CD8-positive, alpha-beta memory T cell (primary cell): Measurements from ENCODE around the gene HERC2. TPM values are rescaled to one million over a fixed set of nuclear protein-coding genes. Genes with fewer than 3 reads are reported as not detected.
A peak's percentile ranks its signal among the peaks of the same experiment; 100 is the strongest.
"Not testable (repeated sequence)": the region's sequence is repeated elsewhere in the genome, so short reads cannot be mapped to it uniquely, and the experiment has no call there.

ENCODE experiments used
- CTCF ChIA-PET: fragments of 350-600 bp; sonication (Branson Sonifier 250); formaldehyde crosslinking; loops from one replicate; lab custom pipeline; 2021; ENCODE audit warnings: antibody characterized with exemption; lab: Charles Lee
- POLR2A ChIA-PET: fragments of 350-600 bp; sonication (Branson Sonifier 250); formaldehyde crosslinking; loops from one replicate; lab custom pipeline; 2021; ENCODE audit warnings: antibody characterized with exemption; lab: Charles Lee
- DNase-seq, 5 donors: peaks; one replicate each; pipeline versions ENCODE4 v3.0.0 to v3.0.0-alpha.2; 2020 to 2022; ENCODE audit warnings: mixed read lengths in 1 of 5
- H3K27ac ChIP-seq: one replicate; pipeline ENCODE4 v1.7.0; 2013; ENCODE audit warnings: low read depth, mild to moderate bottlenecking, low read length, moderate library complexity
- H3K27me3 ChIP-seq: 2 replicates; pipeline ENCODE4 v1.7.0; 2013; ENCODE audit warnings: low read length, mild to moderate bottlenecking; ENCODE audit not compliant: insufficient read depth, poor library complexity, severe bottlenecking
- H3K36me3 ChIP-seq: 2 replicates; pipeline ENCODE4 v1.7.0; 2013; ENCODE audit warnings: mild to moderate bottlenecking, low read length, moderate library complexity; ENCODE audit not compliant: insufficient read depth
- H3K4me1 ChIP-seq: 2 replicates; pipeline ENCODE4 v1.7.0; 2013; ENCODE audit warnings: mild to moderate bottlenecking, low read length, moderate library complexity; ENCODE audit not compliant: insufficient read depth
- H3K4me3 ChIP-seq: 2 replicates; pipeline ENCODE4 v1.7.0; 2013; ENCODE audit warnings: mild to moderate bottlenecking, low read length
- H3K9me3 ChIP-seq: 2 replicates; pipeline ENCODE4 v1.7.0; 2013; ENCODE audit warnings: mild to moderate bottlenecking, low read length
- H3K27ac Mint-ChIP-seq, 8 donors: one replicate each; pipeline ENCODE4 v1.8.0; 2020 to 2021; ENCODE audit warnings: mixed read lengths in 8 of 8, mild to moderate bottlenecking in 6 of 8, inconsistent platforms in 3 of 8, moderate library complexity in 3 of 8
- H3K27me3 Mint-ChIP-seq, 2 donors: one replicate each; pipeline ENCODE4 v1.8.0; 2020 to 2021; ENCODE audit warnings: mixed read lengths in 2 of 2, mild to moderate bottlenecking in 1 of 2, moderate library complexity in 1 of 2
- H3K36me3 Mint-ChIP-seq, 3 donors: one replicate each; pipeline ENCODE4 v1.8.0; 2020 to 2021; ENCODE audit warnings: mixed read lengths in 3 of 3, inconsistent platforms in 1 of 3, mild to moderate bottlenecking in 1 of 3
- H3K4me1 Mint-ChIP-seq, 3 donors: one replicate each; pipeline ENCODE4 v1.8.0; 2020 to 2021; ENCODE audit warnings: mixed read lengths in 3 of 3, inconsistent platforms in 1 of 3, mild to moderate bottlenecking in 1 of 3
- H3K4me3 Mint-ChIP-seq, 7 donors: one replicate each; pipeline ENCODE4 v1.8.0; 2020 to 2021; ENCODE audit warnings: mixed read lengths in 7 of 7, mild to moderate bottlenecking in 6 of 7, moderate library complexity in 4 of 7, inconsistent platforms in 2 of 7
- H3K9me3 Mint-ChIP-seq, 5 donors: one replicate each; pipeline ENCODE4 v1.8.0; 2020 to 2022; ENCODE audit warnings: mixed read lengths in 5 of 5, mild to moderate bottlenecking in 3 of 5, moderate library complexity in 2 of 5, inconsistent platforms in 1 of 5
- polyA plus RNA-seq: library from polyadenylated mRNA; unstranded; fragments of 300-500 nt; fragmentation: Illumina TruSeq; gene quantifications from one replicate; pipeline ENCODE4 v1.2.3, GENCODE V29; 2021
- total RNA-seq, 2 experiments: library from RNA; stranded (reverse); gene quantifications; one replicate each; pipeline ENCODE4 v1.2.3, GENCODE V29; 2021

Gene HERC2
- total and polyA plus RNA-seq, 3 experiments from 2014 or later, result 10.1 to 37.3 (median 31.0) TPM

DNA sequence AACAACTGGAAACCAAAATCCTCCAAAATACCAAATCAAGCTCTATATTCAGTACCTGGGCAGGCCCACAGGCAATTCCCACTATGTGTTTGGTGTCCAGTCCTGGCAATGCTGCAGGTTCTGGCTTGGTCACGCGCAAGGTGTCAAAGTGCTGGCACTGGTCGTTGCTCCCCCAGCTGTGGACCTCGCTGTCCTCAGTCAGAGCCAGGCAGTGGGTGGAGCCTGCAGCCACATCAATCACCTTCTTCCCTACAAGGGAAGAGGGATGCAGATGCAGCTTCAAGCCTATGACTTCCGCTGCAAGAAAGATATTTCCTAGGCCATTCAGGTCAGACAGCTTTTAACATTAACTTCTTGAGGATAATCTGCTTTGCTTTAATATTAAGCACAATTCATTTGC, 61.3 kb downstream of the HERC2 start:
- Mint-ChIP-seq H3K27ac (peak overlapping the region in 2 of 8 donors; percentile 26 to 43), H3K4me3 (no peak overlapping the region), H3K9me3 (no peaks in the 10 kb centered on the region), H3K4me1 (peaks cover 7 to 20% (median 14%) of the 10 kb centered on the region in 3 donors), H3K36me3 (peaks cover 8 to 69% (median 43%) of the 10 kb centered on the region in 3 donors), H3K27me3 (no peaks in the 10 kb centered on the region)
- POLR2A ChIA-PET, result no interaction called here
- Histone ChIP-seq H3K27ac (no peak overlapping the region), H3K27me3 (no peaks in the 10 kb centered on the region), H3K4me3 (no peak overlapping the region), H3K4me1 (no peaks in the 10 kb centered on the region), H3K36me3 (peaks cover 21% of the 10 kb centered on the region), H3K9me3 (no peaks in the 10 kb centered on the region)
- no peak for DNase-seq
- CTCF ChIA-PET, result interaction anchor here (1.9 kb wide), 1 partner anchor 10 kb away, joined by 5 read pairs; no protein-coding TSS in a partner anchor

DNA sequence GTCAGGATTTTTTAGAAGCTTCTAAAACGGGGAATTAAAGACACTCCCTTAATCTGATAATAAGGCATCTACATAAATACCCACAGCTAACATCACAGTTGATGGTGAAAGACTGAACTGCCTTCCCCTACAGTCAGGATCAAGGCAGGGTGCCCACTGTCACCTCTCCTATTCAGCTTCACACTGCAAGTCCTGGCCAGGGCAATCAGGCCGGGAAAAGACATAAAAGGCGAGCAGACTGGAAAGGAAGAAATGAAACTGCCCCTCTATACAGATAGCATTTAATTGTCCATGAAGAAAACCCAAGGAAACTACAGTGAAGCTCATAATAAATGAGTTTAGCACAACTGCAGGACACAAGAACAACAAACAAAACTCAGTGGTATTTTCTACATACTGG, 61.7 kb downstream of the HERC2 start:
- H3K27me3 ChIP-seq, result no peaks in the 10 kb centered on the region
- Mint-ChIP-seq H3K4me3 (no peak overlapping the region), H3K9me3 (no peaks in the 10 kb centered on the region), H3K27me3 (no peaks in the 10 kb centered on the region), H3K27ac (peak overlapping the region in 3 of 8 donors; percentile 26 to 45 (median 43)), H3K36me3 (peaks cover 12 to 69% (median 46%) of the 10 kb centered on the region in 3 donors), H3K4me1 (peaks cover 7 to 20% (median 14%) of the 10 kb centered on the region in 3 donors)
- H3K36me3 ChIP-seq, result peaks cover 18% of the 10 kb centered on the region
- DNase-seq, result no peak
- H3K4me3 ChIP-seq, result no peak overlapping the region
- H3K4me1 ChIP-seq, result no peaks in the 10 kb centered on the region
- POLR2A ChIA-PET, result no interaction called here
- no peak overlapping the region for H3K27ac ChIP-seq
- CTCF ChIA-PET, result interaction anchor here (1.9 kb wide), 1 partner anchor 10 kb away, joined by 5 read pairs; no protein-coding TSS in a partner anchor
- H3K9me3 ChIP-seq, result no peaks in the 10 kb centered on the region

DNA sequence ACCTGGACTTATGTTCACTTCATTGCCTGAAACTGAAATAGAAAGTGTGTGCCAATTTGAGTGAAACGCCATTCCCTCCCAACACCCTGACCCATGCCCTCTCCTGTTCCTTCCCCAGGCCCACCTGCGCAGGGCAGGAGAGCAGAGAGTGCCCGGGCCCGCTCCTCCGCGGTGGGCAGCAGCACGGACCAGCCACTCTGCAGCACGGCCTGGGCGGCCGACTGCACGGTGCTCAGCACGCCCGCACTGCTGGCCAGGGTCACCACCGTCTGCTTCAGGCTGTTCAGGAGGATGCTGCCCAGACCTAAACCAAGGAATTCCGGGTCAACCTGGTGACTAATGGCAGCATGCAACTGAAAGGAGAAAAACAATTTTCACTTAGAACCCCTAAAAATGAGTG, 66.0 kb downstream of the HERC2 start:
- no peaks in the 10 kb centered on the region for H3K27me3 ChIP-seq
- no peaks in the 10 kb centered on the region for H3K9me3 ChIP-seq
- ChIA-PET POLR2A (no interaction called here), CTCF (no interaction called here)
- no peaks in the 10 kb centered on the region for H3K36me3 ChIP-seq
- DNase-seq, result no peak
- Mint-ChIP-seq H3K4me1 (peaks cover 3 to 9% (median 7%) of the 10 kb centered on the region in 3 donors), H3K27ac (no peak overlapping the region), H3K36me3 (peaks cover 26 to 72% (median 38%) of the 10 kb centered on the region in 3 donors), H3K4me3 (no peak overlapping the region), H3K27me3 (no peaks in the 10 kb centered on the region), H3K9me3 (no peaks in the 10 kb centered on the region)
- no peaks in the 10 kb centered on the region for H3K4me1 ChIP-seq
- no peak overlapping the region for H3K27ac ChIP-seq
- no peak overlapping the region for H3K4me3 ChIP-seq

DNA sequence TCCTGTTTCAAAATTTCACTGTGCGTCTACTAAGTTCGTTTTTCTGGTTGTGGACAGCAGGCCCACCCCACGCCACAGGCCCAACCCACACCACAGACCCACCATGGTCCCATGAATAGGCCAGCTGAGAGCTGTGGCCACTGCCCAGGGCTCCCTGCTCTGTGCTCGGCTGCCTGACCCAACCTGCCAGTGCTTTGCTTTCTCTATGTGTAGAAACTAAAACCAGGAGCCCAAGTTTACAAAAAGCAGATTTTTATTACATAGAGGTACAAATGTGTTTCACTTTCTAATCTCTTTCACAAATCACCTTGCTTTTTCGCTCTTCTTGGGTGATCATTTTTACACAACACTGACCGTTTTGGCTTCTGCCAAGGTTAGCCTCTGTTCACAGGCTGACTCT, 69.1 kb downstream of the HERC2 start:
- Histone ChIP-seq H3K9me3 (no peaks in the 10 kb centered on the region), H3K27ac (no peak overlapping the region), H3K36me3 (peaks cover 3% of the 10 kb centered on the region), H3K4me3 (no peak overlapping the region), H3K27me3 (no peaks in the 10 kb centered on the region), H3K4me1 (no peaks in the 10 kb centered on the region)
- peaks cover 39 to 78% (median 41%) of the 10 kb centered on the region in 3 donors for H3K36me3 Mint-ChIP-seq
- no peak for DNase-seq
- ChIA-PET CTCF (no interaction called here), POLR2A (no interaction called here)
- H3K4me1 Mint-ChIP-seq, result no peaks in the 10 kb centered on the region
- H3K9me3 Mint-ChIP-seq, result peaks cover 0 to 2% (median 0%) of the 10 kb centered on the region in 5 donors
- H3K27ac Mint-ChIP-seq, result peak overlapping the region in 1 of 8 donors; percentile 52
- H3K27me3 Mint-ChIP-seq, result no peaks in the 10 kb centered on the region
- H3K4me3 Mint-ChIP-seq, result no peak overlapping the region

DNA sequence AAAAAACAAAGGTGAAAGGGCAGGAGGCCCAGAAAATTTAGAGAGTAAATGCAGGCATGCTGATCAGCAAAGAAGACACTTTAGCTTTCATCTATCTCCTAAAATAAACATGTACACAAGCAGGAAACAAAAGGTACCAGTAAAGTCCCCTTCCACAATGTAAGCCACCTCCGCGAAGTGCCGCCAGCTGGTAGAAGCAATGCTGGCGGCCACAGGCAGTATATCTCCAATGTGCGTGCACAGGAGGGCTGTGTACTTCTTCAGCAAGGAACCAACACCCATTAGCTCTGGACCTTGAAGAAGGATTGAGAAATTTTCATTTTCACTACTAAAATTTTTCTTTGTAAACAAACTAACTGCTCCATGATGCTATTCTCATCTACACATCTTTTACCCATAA, 75.4 kb downstream of the HERC2 start:
- Mint-ChIP-seq H3K27me3 (no peaks in the 10 kb centered on the region), H3K9me3 (peaks cover 0 to 7% (median 2%) of the 10 kb centered on the region in 5 donors), H3K4me1 (peaks cover 0 to 2% (median 0%) of the 10 kb centered on the region in 3 donors), H3K27ac (peak overlapping the region in 1 of 8 donors; percentile 38), H3K4me3 (no peak overlapping the region), H3K36me3 (peaks cover 40 to 73% (median 54%) of the 10 kb centered on the region in 3 donors)
- H3K27me3 ChIP-seq, result no peaks in the 10 kb centered on the region
- peaks cover 7% of the 10 kb centered on the region for H3K36me3 ChIP-seq
- no peaks in the 10 kb centered on the region for H3K4me1 ChIP-seq
- DNase-seq, result no peak
- H3K9me3 ChIP-seq, result no peaks in the 10 kb centered on the region
- ChIA-PET POLR2A (no interaction called here), CTCF (no interaction called here)
- H3K4me3 ChIP-seq, result no peak overlapping the region
- H3K27ac ChIP-seq, result no peak overlapping the region

DNA sequence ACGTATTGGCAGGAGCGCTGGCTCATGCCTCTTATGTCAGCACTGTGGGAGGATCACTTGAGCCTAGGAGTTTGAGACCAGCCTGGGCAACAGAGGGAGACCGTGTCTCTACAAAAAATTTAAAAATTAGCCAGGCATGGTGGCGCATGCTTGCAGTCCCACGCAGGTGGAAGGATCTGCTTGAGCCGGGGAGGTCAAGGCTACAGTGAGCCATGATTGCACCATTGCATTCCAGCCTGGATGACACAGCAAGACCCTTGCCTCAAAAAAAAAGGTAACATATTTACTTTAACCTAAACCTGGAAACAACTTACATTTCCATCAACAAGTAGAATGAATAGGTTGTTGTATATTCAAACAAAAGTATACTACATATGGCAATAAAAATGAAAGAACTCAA, 78.1 kb downstream of the HERC2 start:
- no peaks in the 10 kb centered on the region for H3K4me1 ChIP-seq
- no peaks in the 10 kb centered on the region for H3K9me3 ChIP-seq
- no peak overlapping the region for H3K27ac ChIP-seq
- no peak for DNase-seq
- no peak overlapping the region for H3K27ac Mint-ChIP-seq
- peaks cover 0 to 2% (median 0%) of the 10 kb centered on the region in 3 donors for H3K4me1 Mint-ChIP-seq
- H3K4me3 Mint-ChIP-seq, result no peak overlapping the region
- H3K4me3 ChIP-seq, result no peak overlapping the region
- ChIA-PET POLR2A (no interaction called here), CTCF (interaction anchor here (1.1 kb wide), 1 partner anchor 116 kb away, joined by 3 read pairs; no protein-coding TSS in a partner anchor)
- H3K9me3 Mint-ChIP-seq, result peaks cover 0 to 7% (median 2%) of the 10 kb centered on the region in 5 donors
- H3K36me3 Mint-ChIP-seq, result peaks cover 38 to 76% (median 60%) of the 10 kb centered on the region in 3 donors
- peaks cover 7% of the 10 kb centered on the region for H3K36me3 ChIP-seq
- no peaks in the 10 kb centered on the region for H3K27me3 Mint-ChIP-seq
- H3K27me3 ChIP-seq, result no peaks in the 10 kb centered on the region

DNA sequence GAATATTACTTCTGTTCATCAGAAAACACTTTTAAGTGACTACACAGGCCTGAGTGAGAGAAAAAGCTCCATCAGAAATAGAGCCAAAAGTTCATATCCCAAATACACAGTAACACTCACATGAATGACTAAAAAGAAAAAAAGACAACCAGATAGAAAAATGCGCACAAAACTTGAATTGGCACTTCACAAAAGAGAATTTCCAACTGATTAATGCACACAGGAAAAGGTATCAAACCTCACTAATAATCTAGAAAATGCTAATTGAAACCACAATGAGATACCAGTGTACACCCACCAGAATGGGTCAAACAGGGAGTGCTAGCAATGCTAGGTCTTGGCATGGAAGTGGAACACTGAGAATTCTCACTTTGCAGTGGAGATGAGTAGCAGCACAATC, 78.6 kb downstream of the HERC2 start:
- Mint-ChIP-seq H3K27ac (no peak overlapping the region), H3K36me3 (peaks cover 33 to 75% (median 57%) of the 10 kb centered on the region in 3 donors), H3K4me3 (no peak overlapping the region), H3K27me3 (no peaks in the 10 kb centered on the region), H3K4me1 (peaks cover 0 to 2% (median 0%) of the 10 kb centered on the region in 3 donors), H3K9me3 (peaks cover 0 to 7% (median 2%) of the 10 kb centered on the region in 5 donors)
- ChIA-PET CTCF (no interaction called here), POLR2A (no interaction called here)
- no peaks in the 10 kb centered on the region for H3K4me1 ChIP-seq
- H3K27me3 ChIP-seq, result no peaks in the 10 kb centered on the region
- H3K36me3 ChIP-seq, result peaks cover 7% of the 10 kb centered on the region
- H3K4me3 ChIP-seq, result no peak overlapping the region
- no peak for DNase-seq
- no peaks in the 10 kb centered on the region for H3K9me3 ChIP-seq
- no peak overlapping the region for H3K27ac ChIP-seq

DNA sequence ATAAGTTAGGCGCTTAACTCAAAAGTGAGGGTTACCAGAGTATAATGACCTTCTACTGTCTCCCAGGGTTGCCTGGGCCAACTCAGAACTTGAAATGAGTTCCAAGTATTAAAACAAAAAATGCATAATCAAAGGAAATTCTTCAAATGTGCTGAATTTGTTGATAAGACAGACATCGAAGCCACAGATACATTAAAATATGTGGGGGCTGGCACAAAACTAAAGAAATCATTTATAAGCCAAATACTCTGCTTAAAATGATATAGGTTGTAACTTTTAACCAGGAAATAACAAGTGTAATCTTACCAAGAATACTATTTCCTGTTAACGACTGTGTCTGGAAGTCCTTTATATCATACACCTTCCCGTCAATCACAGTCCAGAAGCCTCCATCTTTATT, 83.7 kb downstream of the HERC2 start:
- H3K4me3 Mint-ChIP-seq, result not testable (repeated sequence)

More for the DNA sequence above, 83.7 kb downstream of the HERC2 start:
- H3K27me3 ChIP-seq, H3K4me1 ChIP-seq, H3K4me1 Mint-ChIP-seq, H3K27ac ChIP-seq, H3K4me3 ChIP-seq, H3K9me3 Mint-ChIP-seq, H3K9me3 ChIP-seq, H3K27me3 Mint-ChIP-seq, CTCF ChIA-PET, DNase-seq, H3K36me3 ChIP-seq, POLR2A ChIA-PET: not testable (repeated sequence)
- peaks cover 26 to 69% (median 32%) of the 10 kb centered on the region in 3 donors for H3K36me3 Mint-ChIP-seq
- H3K27ac Mint-ChIP-seq, result peak overlapping the region in 2 of 8 donors; percentile 15 to 42
